GM21447 (cell line): ENCODE measurements around the gene PADI2.

Experiments
- ATAC-seq: cut with Tn5 transposase; IDR thresholded peaks from one replicate; pipeline ENCODE4 v1.9.1; 2021; ENCODE audit not compliant: unreplicated experiment

PADI2 gene

DNA sequence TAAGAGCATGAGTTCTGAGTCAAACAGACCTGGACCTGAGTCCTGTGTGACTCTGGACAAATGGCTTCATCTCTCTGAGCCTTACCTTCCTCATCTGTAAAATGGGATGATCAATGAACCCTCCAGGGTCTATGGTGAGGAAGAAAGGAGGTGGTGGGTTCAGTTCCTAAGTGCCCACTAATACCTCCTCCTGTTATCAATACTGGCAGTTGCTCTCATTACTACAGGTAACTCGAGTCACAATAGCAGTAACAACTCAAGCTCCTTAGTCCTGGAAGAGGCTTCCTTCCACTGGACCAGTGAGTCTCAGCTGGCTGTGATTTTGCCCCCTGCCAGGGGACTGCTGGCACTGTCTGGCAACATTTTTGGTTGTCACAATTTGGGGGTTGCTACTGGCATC, 2.6 kb downstream of the PADI2 start:
- ATAC-seq: no peak

- no peak for ATAC-seq
Observed at GRCh38 chr1:17113963-17114362, 5.3 kb downstream of the PADI2 start.

DNA sequence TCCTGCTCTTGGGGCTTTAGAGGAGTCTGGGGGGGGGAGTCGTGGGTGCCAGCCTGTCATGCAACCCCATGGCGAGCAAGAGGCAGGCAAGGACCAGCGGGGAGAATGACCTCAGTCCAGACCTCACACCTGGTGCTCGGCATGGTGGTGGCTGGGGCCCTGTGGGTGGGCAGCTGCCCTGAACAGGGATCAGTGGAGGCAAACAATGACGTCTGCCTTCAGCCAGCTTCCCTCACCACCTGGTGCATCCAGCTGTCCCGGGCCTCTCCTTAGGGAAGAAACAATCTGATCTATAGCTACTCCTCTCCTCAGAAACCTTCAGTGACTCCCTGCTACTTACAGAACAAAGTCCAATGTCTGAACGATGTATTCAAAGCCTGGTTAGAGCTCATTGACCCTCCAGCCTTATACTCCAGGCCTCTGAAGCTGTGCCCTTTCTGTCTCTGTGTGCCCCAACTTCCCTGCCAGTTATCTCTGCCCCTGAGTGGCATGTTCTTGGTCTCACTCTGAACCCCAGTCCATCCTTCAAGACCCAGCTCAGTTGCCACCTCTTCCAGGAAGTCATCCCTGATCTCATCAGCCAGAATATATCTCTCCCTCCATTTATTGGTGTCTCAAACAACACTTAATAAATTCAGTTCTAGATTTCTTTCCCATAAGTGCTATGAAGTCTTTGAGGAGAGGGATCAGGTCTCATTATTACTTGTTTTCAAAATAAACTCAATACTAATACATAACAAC, 6.6 kb downstream of the PADI2 start:
- ATAC-seq: no peak

- no peak for ATAC-seq
Observed at GRCh38 chr1:17112076-17112475, 7.2 kb downstream of the PADI2 start.

DNA sequence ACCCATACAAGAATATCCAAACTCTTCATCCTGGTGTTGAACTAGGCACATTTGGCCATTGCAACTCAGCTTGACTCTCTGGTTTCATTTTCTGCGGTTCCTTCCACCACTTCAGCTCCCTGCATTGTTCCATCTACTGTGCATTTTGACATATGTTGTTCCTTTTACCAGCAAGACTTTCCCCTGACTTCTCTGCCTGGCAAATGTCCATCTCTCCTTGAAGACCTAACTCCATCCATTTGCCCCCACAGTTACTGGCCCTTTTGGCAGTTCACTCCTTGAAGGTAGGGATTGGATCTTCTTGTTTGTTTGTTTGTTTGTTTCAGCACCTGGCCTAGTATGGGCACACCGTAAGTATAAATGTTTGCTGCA, 8.7 kb downstream of the PADI2 start:
- ATAC-seq: no peak

- ATAC-seq: no peak
Observed at GRCh38 chr1:17109892-17110554, 9.2 kb downstream of the PADI2 start.

GRCh38 chr1:17108786-17109185, 10.5 kb downstream of the PADI2 start:
- ATAC-seq: no peak

GRCh38 chr1:17108360-17108759, 10.9 kb downstream of the PADI2 start:
- ATAC-seq: no peak

- ATAC-seq: no peak
Observed at GRCh38 chr1:17104782-17105181, 14.5 kb downstream of the PADI2 start.

GRCh38 chr1:17102232-17102631, 17.0 kb downstream of the PADI2 start:
- no peak for ATAC-seq

- ATAC-seq: no peak
Observed at GRCh38 chr1:17101261-17101660, 18.0 kb downstream of the PADI2 start.

GRCh38 chr1:17099616-17100340, 19.5 kb downstream of the PADI2 start:
- ATAC-seq: no peak

DNA sequence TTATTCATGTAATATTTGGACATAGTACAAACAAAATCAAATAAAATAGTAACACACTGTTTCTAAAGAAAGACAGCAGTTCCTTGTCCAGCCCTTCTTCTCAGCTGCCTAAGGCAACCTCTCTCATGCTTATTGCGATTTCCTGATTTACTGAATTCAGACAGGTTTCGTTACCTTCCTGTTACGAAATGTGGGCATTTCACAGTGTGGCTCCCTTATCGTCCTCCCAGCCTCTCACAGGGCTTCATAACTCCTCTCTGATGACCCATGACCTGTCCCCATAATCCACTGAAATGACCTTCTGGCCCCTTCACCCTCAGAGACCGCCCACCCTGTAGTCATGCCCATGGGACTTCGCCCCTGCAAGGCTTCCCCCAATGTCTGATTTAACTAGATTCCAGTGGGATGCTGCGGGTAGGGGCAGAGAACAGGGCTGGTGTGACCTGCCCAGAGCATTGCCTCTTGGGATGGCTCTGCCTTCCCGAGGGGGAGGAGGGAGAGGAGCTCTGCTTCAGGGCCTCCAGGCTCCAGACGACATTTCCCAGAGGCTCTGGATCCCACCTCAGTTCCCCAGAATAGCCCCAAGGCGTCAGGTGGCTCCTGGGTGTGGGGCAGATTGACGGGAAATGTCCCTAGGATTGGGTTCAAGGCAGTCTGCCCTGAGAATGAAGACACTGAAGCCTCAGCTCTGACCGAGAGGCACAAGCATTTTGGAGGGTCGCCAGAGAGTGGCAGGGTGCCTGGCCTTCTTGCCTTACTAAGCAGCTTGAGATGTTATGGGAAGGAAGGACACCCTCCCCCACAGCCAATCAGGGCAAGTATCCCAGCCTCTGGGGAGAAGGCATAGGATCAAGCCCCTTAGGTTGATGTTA, 20.6 kb downstream of the PADI2 start:
- ATAC-seq: no peak

DNA sequence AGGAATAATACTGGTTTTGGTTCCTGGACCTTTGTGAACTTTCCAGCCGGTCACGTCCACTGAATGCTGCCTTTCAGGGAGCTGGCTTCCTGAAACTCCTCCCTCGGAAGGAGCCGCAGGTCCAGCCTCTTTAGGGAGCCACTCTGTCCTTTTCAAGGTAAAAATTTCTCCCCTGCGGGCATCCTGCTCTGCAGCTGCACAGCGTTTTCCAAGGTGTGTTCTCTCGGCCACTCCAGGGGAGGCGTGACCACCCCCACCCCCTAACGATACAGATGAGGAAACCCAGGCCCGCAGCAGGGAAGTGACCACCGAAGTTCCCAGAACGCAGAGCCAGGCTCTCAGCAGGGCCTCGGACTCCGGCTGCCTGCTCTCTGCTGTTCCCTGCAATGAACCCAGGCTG, 21.5 kb downstream of the PADI2 start:
- ATAC-seq: no peak

- no peak for ATAC-seq
Observed at GRCh38 chr1:17097147-17097546, 22.1 kb downstream of the PADI2 start.

- no peak for ATAC-seq
Observed at GRCh38 chr1:17096584-17096983, 22.7 kb downstream of the PADI2 start.

- ATAC-seq: no peak
Observed at GRCh38 chr1:17095141-17095540, 24.1 kb downstream of the PADI2 start.

DNA sequence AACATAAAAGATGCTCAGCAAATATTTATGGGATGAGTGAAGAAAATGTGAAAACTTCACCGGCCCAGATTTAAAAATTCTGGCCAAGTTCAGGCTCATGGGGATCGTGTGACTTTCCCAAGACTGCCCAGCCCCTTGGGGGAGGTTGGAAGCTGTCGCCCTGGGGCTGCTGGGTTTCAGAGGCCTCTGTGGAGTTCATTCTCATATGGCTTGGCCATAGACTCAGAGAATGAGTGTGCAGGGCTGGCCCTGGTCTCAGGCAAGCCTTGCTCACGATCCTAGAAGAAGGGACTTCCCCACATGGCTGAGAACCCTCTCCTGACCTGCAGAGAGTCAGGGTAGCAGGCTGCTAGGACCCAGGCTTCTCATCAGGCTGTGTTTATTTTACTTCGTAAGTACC, 24.6 kb downstream of the PADI2 start:
- ATAC-seq: no peak

GRCh38 chr1:17093822-17094393, 25.3 kb downstream of the PADI2 start:
- ATAC-seq: no peak

- ATAC-seq: no peak
Observed at GRCh38 chr1:17091252-17091651, 28.0 kb downstream of the PADI2 start.

DNA sequence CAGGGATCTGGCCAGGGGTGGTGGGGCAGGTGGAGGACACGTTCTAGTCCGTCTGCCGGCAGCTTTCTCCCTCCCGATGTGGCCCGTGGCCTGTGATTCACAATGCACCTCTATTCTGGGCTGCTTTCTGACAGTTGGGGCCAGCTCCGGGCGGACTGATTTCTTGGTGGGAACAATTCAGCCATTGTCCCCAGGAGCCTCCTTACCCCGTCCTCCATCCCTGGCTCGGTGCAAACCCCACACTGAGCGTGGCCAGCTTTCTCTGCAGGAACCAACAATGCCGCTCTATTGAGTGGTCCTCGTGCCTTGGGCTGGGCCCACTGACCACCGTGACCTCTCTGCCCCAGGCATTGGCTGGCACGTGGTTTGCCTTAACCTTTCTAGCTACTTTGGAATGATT, 29.7 kb downstream of the PADI2 start:
- no peak for ATAC-seq
